HUDEP-2 (cell line): Measurements from ENCODE around the gene CT47B1.
"Not testable (repeated sequence)": the region's sequence is repeated elsewhere in the genome, so short reads cannot be mapped to it uniquely, and the experiment has no call there.

Experiments used
- DNase-seq, 76 experiments: peaks; one replicate each; lab custom pipeline; 2025; ENCODE audit not compliant: unreplicated experiment in 76 of 76; lab: John Stamatoyannopoulos, UW

The CT47B1 gene

DNA sequence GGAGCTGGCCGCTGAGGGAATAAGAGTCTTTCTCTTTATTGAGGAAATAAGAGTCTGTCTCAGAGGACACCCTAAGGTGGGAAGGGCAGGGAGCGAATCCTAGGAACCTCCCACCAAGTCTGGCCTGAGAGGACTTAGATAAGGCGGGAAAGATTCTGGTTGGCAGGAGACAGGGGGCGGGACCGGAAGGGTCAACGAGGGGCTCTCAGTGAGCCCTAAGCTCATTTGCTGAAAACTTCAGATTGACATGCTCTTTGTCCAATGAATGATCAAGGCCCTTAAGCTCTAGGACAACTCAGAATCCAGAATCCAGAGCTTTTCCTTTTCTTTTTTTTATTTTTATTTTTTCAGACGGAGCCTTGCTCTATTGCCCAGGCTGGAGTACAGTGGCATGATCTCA is at the start of gene CT47B1:
CT47B1 (minus strand) TSS at position 101 of the 400 bp plus-strand sequence. CDS start 196 bp downstream, outside the sequence.
- DNase-seq: not testable (repeated sequence)

DNA sequence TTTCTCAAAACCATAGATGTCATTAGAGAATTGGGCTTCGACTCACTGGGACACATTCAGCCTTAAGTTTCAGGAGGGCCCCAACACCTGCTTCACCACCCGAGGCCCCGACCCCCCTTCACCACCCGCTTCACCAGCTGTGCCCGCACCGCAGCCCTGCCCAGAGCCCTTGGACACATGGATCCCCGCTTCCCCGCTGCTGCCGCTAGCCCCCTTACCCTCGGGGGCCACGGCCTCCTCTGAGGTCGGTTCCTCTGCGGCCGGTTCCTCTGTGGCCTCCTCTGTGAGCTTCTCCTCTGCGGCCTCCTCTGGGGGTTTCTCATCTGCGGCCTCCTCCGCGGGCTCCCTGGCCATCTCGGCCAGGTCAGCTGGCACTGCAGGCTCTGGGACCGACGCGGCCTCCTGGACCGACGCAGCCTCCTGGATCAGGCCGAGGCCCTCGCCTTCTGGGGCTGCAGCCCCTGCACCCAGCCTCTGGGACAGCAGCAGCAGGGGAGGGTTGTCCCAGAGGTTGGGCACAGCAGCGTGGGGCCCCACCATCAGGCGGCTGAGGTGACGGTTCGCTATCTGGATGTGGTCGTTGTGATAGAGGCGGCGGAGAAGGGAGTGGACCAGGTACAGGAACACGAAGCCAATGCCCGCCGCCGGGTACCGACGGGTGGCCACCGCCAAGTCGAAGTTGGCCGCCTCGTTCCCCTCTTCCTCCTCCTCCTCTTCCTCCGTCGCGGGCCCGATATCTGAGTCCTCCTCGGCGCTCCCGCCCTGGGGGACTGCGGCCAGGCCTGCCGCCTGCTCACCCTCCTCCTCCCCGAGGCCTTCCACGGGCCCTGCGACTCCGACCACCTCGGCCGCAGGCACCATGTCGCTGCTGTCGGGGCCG is 748 bp downstream of the CT47B1 start:
- no peak for DNase-seq

DNA sequence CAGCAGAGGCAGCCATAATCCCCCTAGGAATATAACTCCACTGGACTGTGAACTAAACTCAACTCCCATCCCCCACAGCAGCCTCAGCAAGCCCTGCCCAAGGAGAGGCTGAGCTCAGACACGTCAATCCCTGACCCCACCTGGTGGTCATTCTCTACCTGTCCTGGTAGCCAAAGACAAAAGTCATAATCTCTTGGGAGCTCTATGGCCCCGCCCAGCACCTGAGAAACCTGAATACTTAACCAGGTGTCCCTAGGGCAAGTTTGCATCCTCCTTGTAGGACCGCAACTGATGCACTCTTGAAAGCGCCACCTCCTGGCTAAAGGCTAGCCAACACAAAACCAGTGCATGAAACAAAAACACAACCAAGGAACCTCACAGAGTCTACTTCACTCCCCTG is 18.4 kb downstream of the CT47B1 start:
- no peak for DNase-seq

DNA sequence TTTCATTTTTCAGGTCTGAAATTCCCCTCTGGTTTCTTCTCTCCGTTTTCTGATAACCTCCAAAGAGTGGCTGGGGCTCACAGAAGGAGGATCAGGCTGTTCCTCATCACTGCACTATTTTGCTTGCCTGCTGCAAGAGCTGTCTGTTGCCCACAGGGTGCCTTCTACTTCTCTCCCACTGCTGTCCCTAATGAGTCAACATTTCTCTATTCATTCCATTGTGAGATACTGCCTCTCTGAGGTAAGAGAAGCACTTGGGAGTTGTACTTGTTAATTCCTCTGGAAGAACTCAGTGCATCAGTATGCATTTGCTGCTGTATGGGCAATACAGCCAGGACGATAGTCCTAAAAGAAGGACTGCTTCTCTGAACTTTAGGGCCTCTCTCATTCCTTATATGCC is 34.8 kb downstream of the CT47B1 start:
- no peak for DNase-seq

DNA sequence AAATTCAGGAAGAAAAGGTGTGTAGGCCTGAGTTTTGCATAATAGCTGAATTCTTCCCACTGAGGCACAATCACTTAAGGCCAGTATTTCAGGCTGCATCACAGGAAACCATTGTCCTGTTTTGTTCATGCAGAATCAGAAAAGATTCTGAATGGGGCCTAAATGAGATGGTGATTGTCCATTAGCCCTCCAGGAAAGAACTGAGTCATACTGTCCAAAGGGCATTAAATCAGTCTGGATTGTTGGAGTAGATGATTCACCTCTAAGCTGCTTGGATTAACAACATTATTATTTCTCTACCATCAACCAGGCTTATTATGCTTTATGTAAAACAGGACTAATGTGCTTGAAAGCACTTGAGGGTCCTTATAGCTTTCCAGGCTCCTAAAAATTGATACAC is 36.2 kb downstream of the CT47B1 start:
- no peak for DNase-seq

DNA sequence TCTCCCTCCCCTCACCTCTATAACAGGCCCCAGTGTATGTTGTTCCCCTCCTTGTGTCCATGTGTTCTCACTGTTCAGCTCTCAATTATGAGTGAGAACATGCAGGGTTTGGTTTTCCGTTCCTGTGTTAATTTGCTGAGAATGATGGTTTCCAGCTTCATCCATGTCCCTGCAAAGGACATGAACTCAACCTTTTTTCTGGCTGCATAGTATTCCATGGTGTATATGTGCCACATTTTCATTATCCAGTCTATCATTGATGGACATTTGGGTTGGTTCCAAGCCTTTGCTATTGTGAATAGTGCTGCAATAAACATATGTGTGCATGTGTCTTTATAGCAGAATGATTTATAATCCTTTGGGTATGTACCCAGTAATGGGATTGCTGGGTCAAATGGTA is 48.5 kb downstream of the CT47B1 start:
- DNase-seq: not testable (repeated sequence)

DNA sequence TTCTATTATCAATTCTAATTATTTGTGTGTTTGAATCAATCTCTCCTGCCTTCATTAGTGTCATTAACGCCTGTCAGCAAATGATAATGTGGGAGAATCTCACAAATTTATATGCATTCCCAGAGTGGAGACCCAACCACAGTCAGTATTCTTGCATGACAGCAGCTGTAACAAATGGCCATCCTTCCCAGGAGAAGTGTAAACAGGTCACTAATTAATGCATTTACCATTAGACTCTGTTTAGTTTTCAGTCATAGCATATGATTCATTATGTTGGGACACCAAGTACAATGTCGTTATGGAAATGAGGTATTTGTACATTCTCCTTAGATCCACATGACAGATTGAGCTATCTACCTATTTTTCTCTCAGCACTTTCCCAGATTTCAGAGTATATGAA is 50.5 kb downstream of the CT47B1 start:
- no peak for DNase-seq

DNA sequence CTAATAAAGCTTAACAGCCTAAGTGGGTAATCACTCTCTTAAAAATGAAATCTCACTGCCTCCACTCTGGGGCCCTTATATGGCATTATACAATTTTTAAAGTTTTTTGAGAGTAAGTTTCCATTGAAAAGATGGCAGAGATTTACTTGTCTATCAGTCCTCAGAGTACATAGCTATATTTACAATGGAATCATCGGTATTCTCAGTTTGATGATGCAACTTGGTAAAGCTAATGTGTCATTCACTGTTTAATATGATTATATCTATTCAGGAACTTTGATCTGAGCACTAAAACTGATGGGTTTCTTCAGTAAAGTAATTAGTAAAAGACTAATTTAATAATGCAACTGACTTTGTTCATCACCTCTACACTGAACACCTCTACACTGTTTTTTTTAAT is 51.6 kb downstream of the CT47B1 start:
- no peak for DNase-seq

DNA sequence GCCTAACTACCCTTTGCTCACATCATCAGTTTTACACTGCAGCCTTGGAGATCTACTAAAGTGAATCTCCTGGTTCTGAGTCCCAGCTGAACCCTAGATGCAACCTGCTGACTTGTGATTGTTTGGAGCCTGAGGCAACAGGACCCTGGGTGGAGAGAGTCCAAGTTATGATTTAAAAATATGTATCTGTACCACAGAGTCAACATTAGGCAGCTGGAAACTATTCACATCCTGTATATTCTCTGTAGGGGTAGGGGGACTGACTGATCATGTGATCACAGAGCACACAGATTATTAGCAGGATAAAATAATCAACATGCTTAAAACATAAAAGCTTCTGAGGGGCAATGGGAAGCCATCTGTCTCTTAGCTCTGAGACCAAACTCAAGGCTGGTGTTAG is 52.1 kb downstream of the CT47B1 start:
- DNase-seq: no peak
